Fibroblast of lung (primary cell): ENCODE data around the gene RIN3. TPM values are rescaled to one million over a fixed set of nuclear protein-coding genes. Genes with fewer than 3 reads are reported as not detected.
A peak's percentile ranks its signal among the peaks of the same experiment; 100 is the strongest.

Experiments used
- DNase-seq, 2 donors: peaks; one replicate each; pipeline versions ENCODE4 v3.0.0 to v3.0.0-alpha.2; 2010; ENCODE audit warnings: low read depth in 2 of 2
- H2AFZ ChIP-seq: 2 replicates; pipeline ENCODE4 v1.5.1; 2012; ENCODE audit warnings: low read length, control low read depth, inconsistent platforms
- H3K27ac ChIP-seq: 2 replicates; pipeline ENCODE4 v1.5.1; 2011; ENCODE audit warnings: low read length, control low read depth; ENCODE audit not compliant: insufficient read depth
- H3K27me3 ChIP-seq: 2 replicates; pipeline ENCODE4 v1.5.1; 2011; ENCODE audit warnings: mild to moderate bottlenecking, low read length; ENCODE audit not compliant: control insufficient read depth, insufficient read depth
- H3K36me3 ChIP-seq: 2 replicates; pipeline ENCODE4 v1.5.1; 2011; ENCODE audit warnings: low read length; ENCODE audit not compliant: control insufficient read depth, insufficient read depth
- H3K4me1 ChIP-seq: 2 replicates; pipeline ENCODE4 v1.5.1; 2011; ENCODE audit warnings: low read length; ENCODE audit not compliant: control insufficient read depth, insufficient read depth; ENCODE audit errors: extremely low read depth
- H3K4me2 ChIP-seq: 2 replicates; pipeline ENCODE4 v1.5.1; 2011; ENCODE audit warnings: low read length, control low read depth; ENCODE audit not compliant: insufficient read depth; ENCODE audit errors: extremely low read depth
- H3K4me3 ChIP-seq, 4 experiments: fragments of 200-600 bp in 1 of 4; sonication (generic) in 1 of 4; replicated peaks in 1 of 4; 2 replicates each; pipeline ENCODE4 v1.5.1; 2011 to 2016; ENCODE audit warnings: low read length in 4 of 4, low read depth in 3 of 4, mild to moderate bottlenecking in 3 of 4, control low read depth in 2 of 4, inconsistent platforms in 1 of 4, mixed read lengths in 1 of 4; ENCODE audit not compliant: insufficient read depth in 1 of 4; ENCODE audit errors: control extremely low read depth in 1 of 4
- H3K79me2 ChIP-seq: 2 replicates; pipeline ENCODE4 v1.5.1; 2012; ENCODE audit warnings: mild to moderate bottlenecking, low read length, inconsistent platforms; ENCODE audit not compliant: control insufficient read depth, insufficient read depth
- H3K9ac ChIP-seq: 2 replicates; pipeline ENCODE4 v1.5.1; 2011; ENCODE audit warnings: mild to moderate bottlenecking, low read length, control low read depth; ENCODE audit not compliant: insufficient read depth
- H3K9me3 ChIP-seq: 2 replicates; pipeline ENCODE4 v1.5.1; 2012; ENCODE audit warnings: low read depth, low read length; ENCODE audit not compliant: control insufficient read depth, insufficient read depth
- H4K20me1 ChIP-seq: 2 replicates; pipeline ENCODE4 v1.5.1; 2011; ENCODE audit warnings: low read length; ENCODE audit not compliant: control insufficient read depth, insufficient read depth; ENCODE audit errors: extremely low read depth
- EZH2 ChIP-seq: IDR thresholded peaks from 2 replicates; pipeline ENCODE4 v1.5.1; 2012; ENCODE audit warnings: low read length, control low read depth, mild to moderate bottlenecking; ENCODE audit errors: missing control alignments
- polyA plus RNA-seq, 2 donors: library from polyadenylated mRNA; depleted of rRNA in 1 of 2; stranded (reverse) in 1 of 2; unstranded in 1 of 2; fragments of >200 nt; gene quantifications; 2 replicates each; pipeline ENCODE4 v1.2.1, GENCODE V29; 2011 to 2012; ENCODE audit warnings: missing spikeins in 1 of 2
- total RNA-seq: library from RNA; depleted of rRNA; stranded (reverse); fragments of >200 nt; gene quantifications from 2 replicates; pipeline ENCODE4 v1.2.1, GENCODE V29; 2014
- TF ChIP-seq, protein P1 (sequence below), 2 donors: IDR thresholded peaks in 1 of 2; conservative IDR thresholded peaks in 1 of 2; 1 replicate in 1 of 2; 2 replicates in 1 of 2; pipeline ENCODE4 v1.5.1; 2011 to 2012; ENCODE audit warnings: low read length in 2 of 2, control low read depth in 1 of 2, inconsistent platforms in 1 of 2, low read depth in 1 of 2, mild to moderate bottlenecking in 1 of 2

RIN3 gene
- total and polyA plus RNA-seq, 2 donors (not counting 1 experiment from before 2014, with no cell fraction given) = 8.9 to 9.2 TPM

DNA sequence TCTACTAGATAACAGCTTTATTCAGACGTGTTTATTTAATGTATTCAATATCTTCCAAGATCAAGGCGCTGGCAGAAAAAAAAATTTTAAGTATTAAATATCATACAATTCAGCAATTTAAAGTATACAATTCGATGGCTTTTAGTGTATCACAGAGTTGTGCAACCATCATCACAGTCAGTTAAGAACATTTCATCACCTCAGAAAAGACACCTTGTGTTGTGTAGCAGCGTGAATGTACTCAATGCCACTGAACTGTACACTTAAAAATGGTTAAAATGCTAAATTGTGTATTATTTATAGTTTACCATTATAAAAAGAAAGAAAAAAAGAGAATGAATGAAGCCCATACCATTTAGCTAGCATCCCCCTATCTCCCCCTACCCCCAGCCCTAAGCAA lies 96.4 kb downstream of the RIN3 start:
- TF ChIP-seq, protein P1, sequence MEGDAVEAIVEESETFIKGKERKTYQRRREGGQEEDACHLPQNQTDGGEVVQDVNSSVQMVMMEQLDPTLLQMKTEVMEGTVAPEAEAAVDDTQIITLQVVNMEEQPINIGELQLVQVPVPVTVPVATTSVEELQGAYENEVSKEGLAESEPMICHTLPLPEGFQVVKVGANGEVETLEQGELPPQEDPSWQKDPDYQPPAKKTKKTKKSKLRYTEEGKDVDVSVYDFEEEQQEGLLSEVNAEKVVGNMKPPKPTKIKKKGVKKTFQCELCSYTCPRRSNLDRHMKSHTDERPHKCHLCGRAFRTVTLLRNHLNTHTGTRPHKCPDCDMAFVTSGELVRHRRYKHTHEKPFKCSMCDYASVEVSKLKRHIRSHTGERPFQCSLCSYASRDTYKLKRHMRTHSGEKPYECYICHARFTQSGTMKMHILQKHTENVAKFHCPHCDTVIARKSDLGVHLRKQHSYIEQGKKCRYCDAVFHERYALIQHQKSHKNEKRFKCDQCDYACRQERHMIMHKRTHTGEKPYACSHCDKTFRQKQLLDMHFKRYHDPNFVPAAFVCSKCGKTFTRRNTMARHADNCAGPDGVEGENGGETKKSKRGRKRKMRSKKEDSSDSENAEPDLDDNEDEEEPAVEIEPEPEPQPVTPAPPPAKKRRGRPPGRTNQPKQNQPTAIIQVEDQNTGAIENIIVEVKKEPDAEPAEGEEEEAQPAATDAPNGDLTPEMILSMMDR (conservative IDR thresholded peaks at IDR 0.05 in 1 of 2, IDR thresholded peaks at IDR 0.05 in 1 of 2; ENCODE audit: low read depth in 1 of 2, low read length in 2 of 2) = no peak
- TF ChIP-seq EZH2 = no peak
- H3K36me3 ChIP-seq = no peaks in the 10 kb centered on the region
- H2AFZ ChIP-seq = no peak overlapping the region
- no peaks in the 10 kb centered on the region for H3K79me2 ChIP-seq
- no peak overlapping the region for H3K4me2 ChIP-seq
- no peaks in the 10 kb centered on the region for H3K27me3 ChIP-seq
- H3K27ac ChIP-seq = no peak overlapping the region
- no peak overlapping the region for H3K9ac ChIP-seq
- no peak overlapping the region for H3K4me3 ChIP-seq
- no peaks in the 10 kb centered on the region for H3K4me1 ChIP-seq
- H3K9me3 ChIP-seq = no peaks in the 10 kb centered on the region
- peak in 1 of 2 donors; percentile 65 for DNase-seq
- H4K20me1 ChIP-seq = no peaks in the 10 kb centered on the region

DNA sequence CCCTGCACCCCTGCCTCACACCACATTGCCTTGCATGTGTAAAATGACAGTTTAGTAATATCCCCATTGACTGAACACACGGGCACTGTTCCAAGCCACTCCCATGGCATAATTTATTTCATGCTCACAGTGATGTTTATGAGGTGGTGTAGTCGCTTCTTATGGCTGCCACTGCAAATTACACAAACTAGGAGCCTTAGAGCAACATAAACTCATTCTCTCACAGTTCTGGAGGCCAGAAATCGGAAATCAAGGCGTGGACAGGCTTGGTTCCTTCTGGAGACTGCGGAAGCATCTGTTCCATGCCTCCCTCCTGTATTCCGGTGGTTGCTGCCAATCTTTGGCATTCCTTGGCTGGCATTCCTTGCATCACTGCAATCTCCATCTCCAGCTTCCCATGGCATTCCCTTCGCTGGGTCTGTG lies 97.3 kb downstream of the RIN3 start:
- H3K4me1 ChIP-seq = no peaks in the 10 kb centered on the region
- H4K20me1 ChIP-seq = no peaks in the 10 kb centered on the region
- H3K27ac ChIP-seq = no peak overlapping the region
- TF ChIP-seq, protein P1 (conservative IDR thresholded peaks at IDR 0.05 in 1 of 2, IDR thresholded peaks at IDR 0.05 in 1 of 2; ENCODE audit: low read depth in 1 of 2, low read length in 2 of 2) = no peak
- no peak for TF ChIP-seq EZH2
- H3K79me2 ChIP-seq = no peaks in the 10 kb centered on the region
- DNase-seq = no peak
- no peak overlapping the region for H2AFZ ChIP-seq
- H3K9ac ChIP-seq = no peak overlapping the region
- no peak overlapping the region for H3K4me3 ChIP-seq
- H3K36me3 ChIP-seq = no peaks in the 10 kb centered on the region
- no peaks in the 10 kb centered on the region for H3K27me3 ChIP-seq
- no peaks in the 10 kb centered on the region for H3K9me3 ChIP-seq
- H3K4me2 ChIP-seq = no peak overlapping the region

DNA sequence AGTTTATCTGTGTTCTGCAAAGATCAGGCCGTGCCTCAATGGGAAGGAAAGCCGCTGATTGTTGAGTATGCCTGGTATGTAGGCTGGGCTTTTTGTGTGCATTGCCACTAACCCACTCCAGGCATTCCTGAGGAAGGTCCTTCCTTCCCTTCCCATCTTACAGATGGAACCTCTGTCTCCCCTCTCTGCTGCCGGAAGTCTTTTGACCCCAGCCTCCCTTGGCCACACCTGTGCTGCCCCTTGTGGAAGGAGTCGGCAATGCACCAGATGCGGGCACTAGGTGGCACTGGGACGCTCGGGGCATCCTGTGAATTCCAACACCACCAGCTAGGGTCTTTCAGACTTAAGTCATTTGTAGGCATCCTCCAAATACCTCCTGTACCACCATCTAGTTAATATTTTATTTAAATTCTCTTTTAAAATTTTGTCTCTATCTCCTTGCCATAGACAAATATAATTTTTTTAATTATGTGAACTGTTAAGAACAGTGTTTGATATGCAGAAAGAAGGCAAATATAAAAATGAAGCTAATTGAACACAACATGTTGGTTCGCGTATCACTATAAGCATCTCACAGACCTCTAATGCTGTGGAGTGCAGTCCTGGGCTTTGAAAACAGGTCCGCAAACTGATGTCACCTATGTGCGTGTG lies 99.6 kb downstream of the RIN3 start:
- no peaks in the 10 kb centered on the region for H3K79me2 ChIP-seq
- peak in 1 of 2 donors; percentile 34 for DNase-seq
- H3K27me3 ChIP-seq = no peaks in the 10 kb centered on the region
- H3K4me2 ChIP-seq = no peak overlapping the region
- H3K9me3 ChIP-seq = no peaks in the 10 kb centered on the region
- no peak overlapping the region for H2AFZ ChIP-seq
- TF ChIP-seq EZH2 = no peak
- TF ChIP-seq, protein P1 (conservative IDR thresholded peaks at IDR 0.05 in 1 of 2, IDR thresholded peaks at IDR 0.05 in 1 of 2; ENCODE audit: low read depth in 1 of 2, low read length in 2 of 2) = peak; percentile 45 to 79
- H3K4me3 ChIP-seq = no peak overlapping the region
- no peaks in the 10 kb centered on the region for H4K20me1 ChIP-seq
- H3K9ac ChIP-seq = no peak overlapping the region
- no peaks in the 10 kb centered on the region for H3K4me1 ChIP-seq
- no peak overlapping the region for H3K27ac ChIP-seq
- H3K36me3 ChIP-seq = no peaks in the 10 kb centered on the region
